Neural crest cell (in vitro differentiated cells): ENCODE measurements around the gene OAT. TPM values are rescaled to one million over a fixed set of nuclear protein-coding genes. Genes with fewer than 3 reads are reported as not detected.

Source experiments
- DNase-seq: peaks from one replicate; pipeline ENCODE4 v3.0.0; 2021; ENCODE audit warnings: low read depth, mixed read lengths, low spot score
- H3K27ac Mint-ChIP-seq: one replicate; pipeline ENCODE4 v1.8.0; 2021; ENCODE audit warnings: mild to moderate bottlenecking, mixed read lengths; ENCODE audit not compliant: unreplicated experiment
- H3K27me3 Mint-ChIP-seq: 2 replicates; pipeline ENCODE4 v1.8.0; 2021; ENCODE audit warnings: low read depth, mild to moderate bottlenecking, mixed read lengths
- H3K36me3 Mint-ChIP-seq: 2 replicates; pipeline ENCODE4 v1.8.0; 2021; ENCODE audit warnings: low read depth, mild to moderate bottlenecking, mixed read lengths
- H3K4me1 Mint-ChIP-seq: 2 replicates; pipeline ENCODE4 v1.8.0; 2021; ENCODE audit warnings: mixed read lengths
- H3K4me3 Mint-ChIP-seq: one replicate; pipeline ENCODE4 v1.8.0; 2021; ENCODE audit warnings: mild to moderate bottlenecking, mixed read lengths
- H3K9me3 Mint-ChIP-seq: 2 replicates; pipeline ENCODE4 v1.8.0; 2021; ENCODE audit warnings: mixed read lengths
- CTCF ChIP-seq: fragments of 200-600 bp; sonication (generic); conservative IDR thresholded peaks from 2 replicates; pipeline ENCODE4 v1.5.0; 2021; ENCODE audit warnings: antibody characterized with exemption, mild to moderate bottlenecking
- total RNA-seq: library from RNA; stranded (reverse); gene quantifications from 2 replicates; pipeline ENCODE4 v1.2.1, GENCODE V29; 2021

OAT gene
- total RNA-seq, 1 donor from 2014 or later, result 42.5 TPM

GRCh38 chr10:124464028-124464965 lies 45.6 kb upstream of the OAT start:
- Mint-ChIP-seq H3K4me1 (peaks cover 14% of the 10 kb centered on the region), H3K9me3 (no peaks in the 10 kb centered on the region), H3K27ac (no peak overlapping the region), H3K4me3 (peak overlapping the region; percentile 39), H3K27me3 (peaks cover 4% of the 10 kb centered on the region), H3K36me3 (no peaks in the 10 kb centered on the region)
- no peak for TF ChIP-seq CTCF
- no peak for DNase-seq

GRCh38 chr10:124462348-124462695 lies 43.6 kb upstream of the OAT start:
- TF ChIP-seq CTCF, result no peak
- peaks cover 17% of the 10 kb centered on the region for H3K27me3 Mint-ChIP-seq
- H3K9me3 Mint-ChIP-seq, result no peaks in the 10 kb centered on the region
- no peaks in the 10 kb centered on the region for H3K36me3 Mint-ChIP-seq
- no peak overlapping the region for H3K27ac Mint-ChIP-seq
- peaks cover 14% of the 10 kb centered on the region for H3K4me1 Mint-ChIP-seq
- DNase-seq, result no peak
- peak overlapping the region; percentile 91 for H3K4me3 Mint-ChIP-seq

- H3K4me1 Mint-ChIP-seq, result peaks cover 16% of the 10 kb centered on the region
- H3K27ac Mint-ChIP-seq, result no peak within 1 kb of the TSS
- H3K4me3 Mint-ChIP-seq, result peak within 1 kb of the TSS; percentile 91
- DNase-seq, result peak; percentile 67
- no peaks in the 10 kb centered on the region for H3K9me3 Mint-ChIP-seq
- peaks cover 21% of the 10 kb centered on the region for H3K27me3 Mint-ChIP-seq
- peak; percentile 64 for TF ChIP-seq CTCF
- H3K36me3 Mint-ChIP-seq, result no peaks in the 10 kb centered on the region
These were observed 43.1 kb upstream of the OAT start, which contains the start of gene LHPP for GRCh38 chr10:124461642-124462347. LHPP (plus strand) TSS chr10:124461823; CDS start chr10:124461863, 40 bp downstream.

- Mint-ChIP-seq H3K9me3 (no peaks in the 10 kb centered on the region), H3K4me3 (peak overlapping the region; percentile 74), H3K4me1 (peaks cover 21% of the 10 kb centered on the region), H3K27ac (no peak overlapping the region), H3K36me3 (no peaks in the 10 kb centered on the region), H3K27me3 (peaks cover 37% of the 10 kb centered on the region)
- no peak for DNase-seq
- TF ChIP-seq CTCF, result no peak
These were observed 41.4 kb upstream of the OAT start for GRCh38 chr10:124460144-124460543.

- Mint-ChIP-seq H3K27ac (no peak overlapping the region), H3K27me3 (peaks cover 45% of the 10 kb centered on the region), H3K4me1 (peaks cover 19% of the 10 kb centered on the region), H3K36me3 (no peaks in the 10 kb centered on the region), H3K9me3 (no peaks in the 10 kb centered on the region), H3K4me3 (no peak overlapping the region)
- TF ChIP-seq CTCF, result no peak
- DNase-seq, result no peak
These were observed 40.7 kb upstream of the OAT start for GRCh38 chr10:124459395-124459794.
